Parathyroid adenoma (tissue), 2 donors: Measurements from ENCODE around the gene CDH8.

Experiments used
- H2AFZ ChIP-seq: fragments of 300-600 bp; sonication (generic); one replicate; pipeline ENCODE4 v1.7.0; 2017; ENCODE audit warnings: antibody characterized with exemption, mild to moderate bottlenecking
- H3K27ac ChIP-seq: fragments of 300-600 bp; sonication (generic); one replicate; pipeline ENCODE4 v1.7.0; 2017
- H3K27me3 ChIP-seq: fragments of 300-600 bp; sonication (generic); one replicate; pipeline ENCODE4 v1.7.0; 2017; ENCODE audit warnings: low read length; ENCODE audit not compliant: control insufficient read depth, insufficient read depth
- H3K36me3 ChIP-seq: fragments of 300-600 bp; sonication (generic); one replicate; pipeline ENCODE4 v1.7.0; 2017; ENCODE audit warnings: low read length; ENCODE audit not compliant: control insufficient read depth, insufficient read depth
- H3K4me1 ChIP-seq: fragments of 300-600 bp; sonication (generic); one replicate; pipeline ENCODE4 v1.7.0; 2017; ENCODE audit warnings: control low read depth
- H3K4me2 ChIP-seq: fragments of 300-600 bp; sonication (generic); one replicate; pipeline ENCODE4 v1.7.0; 2017; ENCODE audit warnings: low read length
- H3K4me3 ChIP-seq: fragments of 300-600 bp; sonication (generic); one replicate; pipeline ENCODE4 v1.7.0; 2017; ENCODE audit warnings: low read depth, low read length
- H3K79me2 ChIP-seq: fragments of 300-600 bp; sonication (generic); one replicate; pipeline ENCODE4 v1.7.0; 2017; ENCODE audit warnings: control low read depth
- H3K9ac ChIP-seq: fragments of 300-600 bp; sonication (generic); one replicate; pipeline ENCODE4 v1.7.0; 2017; ENCODE audit warnings: mild to moderate bottlenecking
- H3K9me3 ChIP-seq: fragments of 300-600 bp; sonication (generic); one replicate; pipeline ENCODE4 v1.7.0; 2017; ENCODE audit warnings: low read length; ENCODE audit not compliant: control insufficient read depth
- CTCF ChIP-seq: fragments of 300-600 bp; sonication (generic); IDR thresholded peaks from one replicate; pipeline ENCODE4 v1.7.0; 2017; ENCODE audit warnings: antibody characterized with exemption, mild to moderate bottlenecking
- donor health status: primary hyperparathyroidism.

CDH8 gene

GRCh38 chr16:61829631-61830030 lies 206.6 kb downstream of the CDH8 start:
- no peak for TF ChIP-seq CTCF
- Histone ChIP-seq H3K9me3 (no peaks in the 10 kb centered on the region), H3K36me3 (no peaks in the 10 kb centered on the region), H3K27me3 (no peaks in the 10 kb centered on the region), H3K4me1 (no peaks in the 10 kb centered on the region), H3K4me2 (no peak overlapping the region), H3K9ac (no peak overlapping the region), H3K4me3 (no peak overlapping the region), H3K27ac (no peak overlapping the region), H2AFZ (no peak overlapping the region), H3K79me2 (no peaks in the 10 kb centered on the region)

- H3K4me1 ChIP-seq = no peaks in the 10 kb centered on the region
- no peak overlapping the region for H3K4me2 ChIP-seq
- no peaks in the 10 kb centered on the region for H3K27me3 ChIP-seq
- H3K9ac ChIP-seq = no peak overlapping the region
- no peak for TF ChIP-seq CTCF
- H3K4me3 ChIP-seq = no peak overlapping the region
- H3K9me3 ChIP-seq = no peaks in the 10 kb centered on the region
- H2AFZ ChIP-seq = no peak overlapping the region
- no peaks in the 10 kb centered on the region for H3K36me3 ChIP-seq
- no peaks in the 10 kb centered on the region for H3K79me2 ChIP-seq
- H3K27ac ChIP-seq = no peak overlapping the region
Observed at GRCh38 chr16:61823326-61823725, 212.9 kb downstream of the CDH8 start.

GRCh38 chr16:61820820-61821219 lies 215.4 kb downstream of the CDH8 start:
- no peak overlapping the region for H2AFZ ChIP-seq
- no peak overlapping the region for H3K4me3 ChIP-seq
- H3K9me3 ChIP-seq = no peaks in the 10 kb centered on the region
- no peaks in the 10 kb centered on the region for H3K4me1 ChIP-seq
- no peak overlapping the region for H3K4me2 ChIP-seq
- no peaks in the 10 kb centered on the region for H3K36me3 ChIP-seq
- no peaks in the 10 kb centered on the region for H3K27me3 ChIP-seq
- TF ChIP-seq CTCF = no peak
- no peaks in the 10 kb centered on the region for H3K79me2 ChIP-seq
- H3K9ac ChIP-seq = no peak overlapping the region
- H3K27ac ChIP-seq = no peak overlapping the region

GRCh38 chr16:61820398-61820797 lies 215.8 kb downstream of the CDH8 start:
- no peaks in the 10 kb centered on the region for H3K4me1 ChIP-seq
- no peak for TF ChIP-seq CTCF
- no peaks in the 10 kb centered on the region for H3K36me3 ChIP-seq
- H2AFZ ChIP-seq = no peak overlapping the region
- H3K9ac ChIP-seq = no peak overlapping the region
- no peak overlapping the region for H3K27ac ChIP-seq
- no peak overlapping the region for H3K4me3 ChIP-seq
- H3K9me3 ChIP-seq = no peaks in the 10 kb centered on the region
- no peak overlapping the region for H3K4me2 ChIP-seq
- no peaks in the 10 kb centered on the region for H3K27me3 ChIP-seq
- H3K79me2 ChIP-seq = no peaks in the 10 kb centered on the region

- no peaks in the 10 kb centered on the region for H3K9me3 ChIP-seq
- H3K36me3 ChIP-seq = no peaks in the 10 kb centered on the region
- no peak overlapping the region for H3K27ac ChIP-seq
- no peaks in the 10 kb centered on the region for H3K27me3 ChIP-seq
- no peaks in the 10 kb centered on the region for H3K79me2 ChIP-seq
- H2AFZ ChIP-seq = no peak overlapping the region
- no peak overlapping the region for H3K4me3 ChIP-seq
- no peaks in the 10 kb centered on the region for H3K4me1 ChIP-seq
- no peak overlapping the region for H3K4me2 ChIP-seq
- TF ChIP-seq CTCF = no peak
- no peak overlapping the region for H3K9ac ChIP-seq
Observed at GRCh38 chr16:61818850-61819249, 217.4 kb downstream of the CDH8 start.
